Ectodermal cell (in vitro differentiated cells): ENCODE measurements around the gene ZNF213.
"Not testable (repeated sequence)": the region's sequence is repeated elsewhere in the genome, so short reads cannot be mapped to it uniquely, and the experiment has no call there.

Experiments
- H3K27ac ChIP-seq: 2 replicates; pipeline ENCODE4 v1.7.0; 2013; ENCODE audit warnings: mild to moderate bottlenecking, low read depth, low read length; ENCODE audit not compliant: insufficient read depth, poor library complexity, severe bottlenecking
- H3K27me3 ChIP-seq: 2 replicates; pipeline ENCODE4 v1.7.0; 2013; ENCODE audit warnings: mild to moderate bottlenecking, low read length; ENCODE audit not compliant: insufficient read depth, control insufficient read depth, poor library complexity, severe bottlenecking
- H3K36me3 ChIP-seq: one replicate; pipeline ENCODE4 v1.7.0; 2013; ENCODE audit warnings: low read length; ENCODE audit not compliant: control insufficient read depth, insufficient read depth
- H3K4me1 ChIP-seq: one replicate; pipeline ENCODE4 v1.7.0; 2013; ENCODE audit warnings: low read length; ENCODE audit not compliant: control insufficient read depth, insufficient read depth
- H3K4me3 ChIP-seq: 2 replicates; pipeline ENCODE4 v1.7.0; 2013; ENCODE audit warnings: low read depth, low read length, control low read depth; ENCODE audit not compliant: insufficient read depth
- H3K9me3 ChIP-seq: 2 replicates; pipeline ENCODE4 v1.7.0; 2013; ENCODE audit warnings: mild to moderate bottlenecking, low read length, moderate library complexity; ENCODE audit not compliant: control insufficient read depth
- WGBS, 2 experiments: methylation state at CpG; one replicate each; pipeline ENCODE4 v1.1.7; 2013; ENCODE audit warnings: missing lambda C conversion rate in 2 of 2; 5-methylcytosine and 5-hydroxymethylcytosine counted together

Gene ZNF213

DNA sequence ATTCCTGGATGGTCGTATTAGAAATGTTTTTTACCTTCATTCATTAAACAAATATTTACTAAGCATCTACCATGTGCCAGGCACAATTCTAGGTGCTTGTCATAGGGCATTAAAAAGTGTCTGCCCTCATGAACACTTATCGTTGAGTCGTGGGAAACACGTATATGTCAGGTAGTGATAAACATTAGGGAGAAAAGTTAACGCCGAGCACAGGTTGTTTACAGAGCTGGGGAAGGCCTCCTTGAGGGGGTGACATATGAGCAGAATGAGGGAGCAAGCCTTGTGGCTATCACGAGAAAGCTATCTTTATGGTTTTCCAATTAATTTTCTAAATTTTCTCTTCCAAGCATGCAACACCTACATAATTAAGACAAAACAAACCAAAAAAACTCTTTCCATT lies 985 bp upstream of the ZNF213 start:
- Histone ChIP-seq H3K27ac (no peak overlapping the region), H3K4me3 (peak overlapping the region; percentile 100), H3K9me3 (no peaks in the 10 kb centered on the region), H3K27me3 (no peaks in the 10 kb centered on the region), H3K36me3 (no peaks in the 10 kb centered on the region), H3K4me1 (no peaks in the 10 kb centered on the region)
- WGBS, 2 experiments, result 31 to 38% methylated on average over 6 to 7 of the region's 7 CpGs

GRCh38 chr16:3135126-3135715 lies 392 bp downstream of the ZNF213 start:
- Histone ChIP-seq H3K36me3 (no peaks in the 10 kb centered on the region), H3K27me3 (no peaks in the 10 kb centered on the region), H3K27ac (peak overlapping the region; percentile 4), H3K4me1 (no peaks in the 10 kb centered on the region), H3K4me3 (peak overlapping the region; percentile 64), H3K9me3 (no peaks in the 10 kb centered on the region)
- WGBS, 2 experiments, result 2% methylated on average over 43 of the region's 43 CpGs

DNA sequence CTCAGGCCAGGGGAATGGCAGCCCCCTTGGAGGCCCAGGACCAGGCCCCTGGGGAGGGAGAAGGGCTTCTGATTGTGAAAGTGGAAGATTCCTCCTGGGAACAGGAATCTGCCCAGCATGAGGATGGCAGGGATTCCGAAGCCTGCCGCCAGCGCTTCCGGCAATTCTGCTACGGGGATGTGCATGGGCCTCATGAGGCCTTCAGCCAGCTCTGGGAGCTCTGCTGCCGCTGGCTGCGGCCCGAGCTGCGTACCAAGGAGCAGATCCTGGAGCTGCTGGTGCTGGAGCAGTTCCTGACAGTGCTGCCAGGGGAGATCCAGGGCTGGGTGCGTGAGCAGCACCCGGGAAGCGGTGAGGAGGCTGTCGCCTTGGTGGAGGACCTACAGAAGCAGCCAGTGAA lies 2.4 kb downstream of the ZNF213 start:
- H3K9me3 ChIP-seq, result no peaks in the 10 kb centered on the region
- no peak overlapping the region for H3K27ac ChIP-seq
- H3K4me1 ChIP-seq, result no peaks in the 10 kb centered on the region
- WGBS, 2 experiments, result 95 to 96% methylated on average over 13 of the region's 13 CpGs
- H3K27me3 ChIP-seq, result no peaks in the 10 kb centered on the region
- no peak overlapping the region for H3K4me3 ChIP-seq
- H3K36me3 ChIP-seq, result peaks cover 4% of the 10 kb centered on the region

- Histone ChIP-seq H3K9me3 (no peaks in the 10 kb centered on the region), H3K27ac (no peak overlapping the region), H3K27me3 (no peaks in the 10 kb centered on the region), H3K4me1 (no peaks in the 10 kb centered on the region), H3K4me3 (no peak overlapping the region), H3K36me3 (peaks cover 4% of the 10 kb centered on the region)
- whole genome bisulfite sequencing, 2 experiments, result 94% methylated on average over 21 of the region's 21 CpGs
These were observed 3.5 kb downstream of the ZNF213 start for GRCh38 chr16:3138342-3138741.

DNA sequence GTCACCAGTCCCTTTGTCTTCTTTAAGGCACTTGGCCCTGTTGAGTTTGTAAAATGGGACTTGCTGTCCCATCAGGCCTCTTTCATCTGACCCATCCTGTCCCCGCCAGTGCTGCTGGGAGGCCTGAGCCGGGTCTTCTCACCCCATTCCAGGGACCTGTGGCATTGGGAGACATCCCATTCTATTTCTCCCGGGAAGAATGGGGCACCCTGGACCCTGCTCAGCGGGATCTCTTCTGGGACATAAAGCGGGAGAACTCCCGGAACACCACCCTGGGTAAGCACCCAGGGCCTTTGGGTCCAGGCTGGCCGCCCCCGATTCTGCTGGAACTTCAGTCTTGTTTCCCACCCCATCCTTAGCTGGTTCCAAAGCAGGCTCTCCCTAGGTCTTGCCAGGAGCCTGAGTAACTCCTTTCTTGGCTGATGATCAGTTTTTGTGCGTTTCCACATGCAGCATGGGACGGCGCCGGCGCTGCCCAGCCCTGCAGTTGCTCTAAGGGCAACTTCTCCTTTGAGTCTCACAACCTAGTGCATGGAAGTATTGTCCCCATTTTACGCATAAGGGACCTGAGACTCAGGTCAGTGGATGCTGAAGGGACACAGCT lies 4.1 kb downstream of the ZNF213 start:
- H3K4me1 ChIP-seq, result no peaks in the 10 kb centered on the region
- H3K27me3 ChIP-seq, result no peaks in the 10 kb centered on the region
- no peak overlapping the region for H3K27ac ChIP-seq
- H3K36me3 ChIP-seq, result peaks cover 4% of the 10 kb centered on the region
- no peak overlapping the region for H3K4me3 ChIP-seq
- H3K9me3 ChIP-seq, result no peaks in the 10 kb centered on the region
- WGBS, 2 experiments, result 90 to 92% methylated on average over 14 of the region's 14 CpGs

GRCh38 chr16:3139561-3139960 lies 4.7 kb downstream of the ZNF213 start:
- WGBS, 2 experiments, result 92 to 96% methylated on average over 9 of the region's 9 CpGs
- not testable (repeated sequence) for H3K27ac ChIP-seq, H3K27me3 ChIP-seq, H3K9me3 ChIP-seq, H3K4me1 ChIP-seq, H3K36me3 ChIP-seq, H3K4me3 ChIP-seq

DNA sequence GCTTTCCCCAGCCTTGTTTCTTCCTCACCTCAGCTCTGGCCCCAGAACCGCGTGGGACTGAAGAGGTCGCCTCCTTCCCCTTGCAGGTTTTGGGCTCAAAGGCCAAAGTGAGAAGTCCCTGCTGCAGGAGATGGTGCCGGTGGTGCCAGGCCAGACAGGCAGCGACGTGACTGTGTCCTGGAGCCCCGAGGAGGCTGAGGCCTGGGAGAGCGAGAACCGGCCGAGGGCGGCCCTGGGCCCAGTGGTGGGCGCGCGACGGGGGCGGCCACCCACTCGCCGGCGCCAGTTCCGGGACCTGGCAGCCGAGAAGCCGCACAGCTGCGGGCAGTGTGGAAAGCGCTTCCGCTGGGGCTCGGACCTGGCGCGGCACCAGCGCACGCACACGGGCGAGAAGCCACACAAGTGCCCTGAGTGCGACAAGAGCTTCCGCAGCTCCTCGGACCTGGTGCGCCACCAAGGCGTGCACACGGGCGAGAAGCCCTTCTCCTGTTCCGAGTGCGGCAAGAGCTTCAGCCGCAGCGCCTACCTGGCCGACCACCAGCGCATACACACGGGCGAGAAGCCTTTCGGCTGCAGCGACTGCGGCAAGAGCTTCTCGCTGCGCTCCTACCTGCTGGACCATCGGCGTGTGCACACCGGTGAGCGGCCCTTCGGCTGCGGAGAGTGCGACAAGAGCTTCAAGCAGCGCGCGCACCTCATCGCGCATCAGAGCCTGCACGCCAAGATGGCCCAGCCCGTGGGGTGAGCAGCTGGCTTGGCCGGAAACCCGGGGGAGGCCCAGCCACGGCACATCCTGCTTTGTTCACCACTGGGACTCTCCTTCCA lies 6.0 kb downstream of the ZNF213 start:
- Histone ChIP-seq H3K9me3 (no peaks in the 10 kb centered on the region), H3K27me3 (no peaks in the 10 kb centered on the region), H3K4me3 (no peak overlapping the region), H3K4me1 (no peaks in the 10 kb centered on the region), H3K36me3 (peaks cover 4% of the 10 kb centered on the region), H3K27ac (no peak overlapping the region)
- 96 to 97% methylated on average over 69 of the region's 69 CpGs for WGBS, 2 experiments

- Histone ChIP-seq H3K4me3 (no peak overlapping the region), H3K4me1 (no peaks in the 10 kb centered on the region), H3K36me3 (peaks cover 4% of the 10 kb centered on the region), H3K27me3 (no peaks in the 10 kb centered on the region), H3K9me3 (no peaks in the 10 kb centered on the region), H3K27ac (no peak overlapping the region)
- WGBS, 2 experiments, result 96% methylated on average over 23 of the region's 23 CpGs
These were observed 7.0 kb downstream of the ZNF213 start for GRCh38 chr16:3141781-3142311.

DNA sequence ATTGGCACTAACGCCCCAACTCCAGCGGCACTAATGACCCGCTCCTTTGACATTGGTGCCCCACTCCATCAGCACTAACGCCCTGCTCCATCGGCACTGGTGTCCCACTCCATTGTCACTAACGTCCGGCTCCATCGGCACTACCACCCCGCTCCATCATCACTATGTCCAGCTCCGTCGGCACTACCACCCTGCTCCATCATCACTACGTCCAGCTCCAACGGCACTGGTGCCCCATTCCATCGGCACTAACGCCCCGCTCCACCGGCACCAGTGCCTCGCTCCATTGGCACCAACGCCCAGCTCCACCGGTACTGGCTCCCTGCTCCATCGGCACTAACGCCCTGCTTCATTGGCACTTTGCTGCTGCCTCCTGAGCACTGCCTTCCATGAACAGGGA lies 7.5 kb downstream of the ZNF213 start:
- no peaks in the 10 kb centered on the region for H3K9me3 ChIP-seq
- peaks cover 2% of the 10 kb centered on the region for H3K27me3 ChIP-seq
- no peak overlapping the region for H3K27ac ChIP-seq
- no peak overlapping the region for H3K4me3 ChIP-seq
- WGBS, 2 experiments, result 96% methylated on average over 22 of the region's 22 CpGs
- peaks cover 4% of the 10 kb centered on the region for H3K36me3 ChIP-seq
- H3K4me1 ChIP-seq, result no peaks in the 10 kb centered on the region

- H3K27ac ChIP-seq, result no peak overlapping the region
- no peaks in the 10 kb centered on the region for H3K9me3 ChIP-seq
- peaks cover 7% of the 10 kb centered on the region for H3K27me3 ChIP-seq
- WGBS, 2 experiments, result 95 to 96% methylated on average over 13 of the region's 13 CpGs
- H3K4me1 ChIP-seq, result no peaks in the 10 kb centered on the region
- no peak overlapping the region for H3K4me3 ChIP-seq
- H3K36me3 ChIP-seq, result peaks cover 4% of the 10 kb centered on the region
These were observed 7.9 kb downstream of the ZNF213 start for GRCh38 chr16:3142770-3143169.
